ENCODE results near the gene TBC1D5.

Gene TBC1D5

GRCh38 chr3:17288839-17289399 is 453.5 kb downstream of the TBC1D5 start:
- Histone ChIP-seq H3F3A (ENCODE audit: low read depth) (no peaks in the 10 kb centered on the region), H3K79me2 (ENCODE audit: insufficient read depth, low read length) (no peaks in the 10 kb centered on the region), H4K20me1 (ENCODE audit: insufficient read depth, low read length, poor library complexity, severe bottlenecking) (no peaks in the 10 kb centered on the region), H3K9me3 (ENCODE audit: insufficient read depth, low read depth, low read length) (no peaks in the 10 kb centered on the region), H3K4me3 (ENCODE audit: low read length, poor library complexity, severe bottlenecking) (no peak overlapping the region), H3K9me2 (replicated peaks; ENCODE audit: low read depth, low read length) (no peaks in the 10 kb centered on the region), H3K36me3 (ENCODE audit: insufficient read depth, low read length) (peaks cover 29% of the 10 kb centered on the region; the same call in 1 of the 2 replicates), H3K4me2 (ENCODE audit: low read depth, low read length, poor library complexity, severe bottlenecking) (no peak overlapping the region), H3K9ac (ENCODE audit: low read depth, low read length, poor library complexity, severe bottlenecking) (no peak overlapping the region), H2AFZ (ENCODE audit: low read length) (no peak overlapping the region), H3K27me3 (ENCODE audit: insufficient read depth, low read length, poor library complexity, severe bottlenecking) (no peaks in the 10 kb centered on the region), H3K4me1 (ENCODE audit: insufficient read depth, low read length, poor library complexity, severe bottlenecking) (no peaks in the 10 kb centered on the region)
- TF ChIP-seq, protein P1, sequence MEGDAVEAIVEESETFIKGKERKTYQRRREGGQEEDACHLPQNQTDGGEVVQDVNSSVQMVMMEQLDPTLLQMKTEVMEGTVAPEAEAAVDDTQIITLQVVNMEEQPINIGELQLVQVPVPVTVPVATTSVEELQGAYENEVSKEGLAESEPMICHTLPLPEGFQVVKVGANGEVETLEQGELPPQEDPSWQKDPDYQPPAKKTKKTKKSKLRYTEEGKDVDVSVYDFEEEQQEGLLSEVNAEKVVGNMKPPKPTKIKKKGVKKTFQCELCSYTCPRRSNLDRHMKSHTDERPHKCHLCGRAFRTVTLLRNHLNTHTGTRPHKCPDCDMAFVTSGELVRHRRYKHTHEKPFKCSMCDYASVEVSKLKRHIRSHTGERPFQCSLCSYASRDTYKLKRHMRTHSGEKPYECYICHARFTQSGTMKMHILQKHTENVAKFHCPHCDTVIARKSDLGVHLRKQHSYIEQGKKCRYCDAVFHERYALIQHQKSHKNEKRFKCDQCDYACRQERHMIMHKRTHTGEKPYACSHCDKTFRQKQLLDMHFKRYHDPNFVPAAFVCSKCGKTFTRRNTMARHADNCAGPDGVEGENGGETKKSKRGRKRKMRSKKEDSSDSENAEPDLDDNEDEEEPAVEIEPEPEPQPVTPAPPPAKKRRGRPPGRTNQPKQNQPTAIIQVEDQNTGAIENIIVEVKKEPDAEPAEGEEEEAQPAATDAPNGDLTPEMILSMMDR (conservative IDR thresholded peaks at IDR 0.05; ENCODE audit: low read length), result no peak
- TF ChIP-seq EZH2phosphoT487 (IDR thresholded peaks at IDR 0.05; ENCODE audit: borderline replicate concordance), result no peak

DNA sequence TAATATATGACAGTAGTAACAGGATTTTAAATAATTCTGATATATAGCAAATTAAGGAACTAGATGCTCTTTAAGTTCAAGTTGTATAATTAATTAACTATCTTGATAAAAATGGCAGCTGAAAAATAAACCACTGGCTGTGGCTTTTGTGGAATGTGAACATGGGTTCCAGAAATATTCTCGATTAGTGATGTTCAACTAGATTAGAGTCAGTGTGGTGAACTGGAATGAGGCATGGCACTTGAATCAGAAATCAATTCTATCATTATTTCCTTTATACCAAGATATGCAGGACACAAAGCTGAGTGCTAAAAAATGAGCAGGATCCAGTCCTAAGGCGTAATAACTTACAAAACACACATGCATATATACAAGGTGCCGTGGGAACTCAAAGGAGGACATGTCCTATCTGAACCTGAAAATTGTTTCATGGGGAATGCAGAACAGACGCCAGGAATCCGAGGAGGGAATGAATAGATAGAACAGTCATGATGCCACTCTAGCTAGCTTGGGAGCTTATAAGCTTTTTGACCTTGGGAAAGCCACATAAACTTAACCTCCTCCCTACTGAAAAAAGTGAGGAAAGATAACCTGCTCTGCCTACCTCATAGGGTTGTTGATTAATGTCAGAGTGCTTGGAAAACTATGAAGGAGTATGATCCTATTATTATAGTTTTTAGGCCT is 455.3 kb downstream of the TBC1D5 start:
- Histone ChIP-seq H3K9ac (ENCODE audit: low read depth, low read length, poor library complexity, severe bottlenecking) (no peak overlapping the region), H3K4me3 (ENCODE audit: low read length, poor library complexity, severe bottlenecking) (no peak overlapping the region), H2AFZ (ENCODE audit: low read length) (no peak overlapping the region), H3K36me3 (ENCODE audit: insufficient read depth, low read length) (peaks cover 29% of the 10 kb centered on the region; the same call in 1 of the 2 replicates), H4K20me1 (ENCODE audit: insufficient read depth, low read length, poor library complexity, severe bottlenecking) (no peaks in the 10 kb centered on the region), H3K9me3 (ENCODE audit: insufficient read depth, low read depth, low read length) (no peaks in the 10 kb centered on the region), H3K27me3 (ENCODE audit: insufficient read depth, low read length, poor library complexity, severe bottlenecking) (no peaks in the 10 kb centered on the region), H3K4me2 (ENCODE audit: low read depth, low read length, poor library complexity, severe bottlenecking) (no peak overlapping the region), H3F3A (ENCODE audit: low read depth) (no peaks in the 10 kb centered on the region), H3K9me2 (replicated peaks; ENCODE audit: low read depth, low read length) (no peaks in the 10 kb centered on the region), H3K4me1 (ENCODE audit: insufficient read depth, low read length, poor library complexity, severe bottlenecking) (peaks cover 3% of the 10 kb centered on the region), H3K79me2 (ENCODE audit: insufficient read depth, low read length) (no peaks in the 10 kb centered on the region)
- no peak for TF ChIP-seq EZH2phosphoT487 (IDR thresholded peaks at IDR 0.05; ENCODE audit: borderline replicate concordance)
- TF ChIP-seq, protein P1 (conservative IDR thresholded peaks at IDR 0.05; ENCODE audit: low read length), result no peak

GRCh38 chr3:17278006-17278405 is 464.4 kb downstream of the TBC1D5 start:
- no peaks in the 10 kb centered on the region for H3K9me3 ChIP-seq (ENCODE audit: insufficient read depth, low read depth, low read length)
- H3K4me3 ChIP-seq (ENCODE audit: low read length, poor library complexity, severe bottlenecking), result no peak overlapping the region
- H3K4me1 ChIP-seq (ENCODE audit: insufficient read depth, low read length, poor library complexity, severe bottlenecking), result peaks cover 15% of the 10 kb centered on the region
- no peaks in the 10 kb centered on the region; the same call in 1 of the 2 replicates for H3K36me3 ChIP-seq (ENCODE audit: insufficient read depth, low read length)
- no peaks in the 10 kb centered on the region for H4K20me1 ChIP-seq (ENCODE audit: insufficient read depth, low read length, poor library complexity, severe bottlenecking)
- no peak overlapping the region for H3K9ac ChIP-seq (ENCODE audit: low read depth, low read length, poor library complexity, severe bottlenecking)
- no peak overlapping the region for H3K4me2 ChIP-seq (ENCODE audit: low read depth, low read length, poor library complexity, severe bottlenecking)
- no peaks in the 10 kb centered on the region for H3K79me2 ChIP-seq (ENCODE audit: insufficient read depth, low read length)
- H2AFZ ChIP-seq (ENCODE audit: low read length), result no peak overlapping the region
- H3K9me2 ChIP-seq (replicated peaks; ENCODE audit: low read depth, low read length), result no peaks in the 10 kb centered on the region
- TF ChIP-seq EZH2phosphoT487 (IDR thresholded peaks at IDR 0.05; ENCODE audit: borderline replicate concordance), result no peak
- TF ChIP-seq, protein P1 (conservative IDR thresholded peaks at IDR 0.05; ENCODE audit: low read length), result no peak
- H3K27me3 ChIP-seq (ENCODE audit: insufficient read depth, low read length, poor library complexity, severe bottlenecking), result no peaks in the 10 kb centered on the region
- no peaks in the 10 kb centered on the region for H3F3A ChIP-seq (ENCODE audit: low read depth)

All from Loucy (cell line).